OCI-M2 (cell line): ENCODE results near the gene CDKN2B-AS1.

Experiments
- DNase-seq: peaks from one replicate; lab custom pipeline; 2025; ENCODE audit not compliant: unreplicated experiment; lab: John Stamatoyannopoulos, UW

Gene CDKN2B-AS1

GRCh38 chr9:22005021-22005701 is 10.6 kb downstream of the CDKN2B-AS1 start:
- no peak for DNase-seq

DNA sequence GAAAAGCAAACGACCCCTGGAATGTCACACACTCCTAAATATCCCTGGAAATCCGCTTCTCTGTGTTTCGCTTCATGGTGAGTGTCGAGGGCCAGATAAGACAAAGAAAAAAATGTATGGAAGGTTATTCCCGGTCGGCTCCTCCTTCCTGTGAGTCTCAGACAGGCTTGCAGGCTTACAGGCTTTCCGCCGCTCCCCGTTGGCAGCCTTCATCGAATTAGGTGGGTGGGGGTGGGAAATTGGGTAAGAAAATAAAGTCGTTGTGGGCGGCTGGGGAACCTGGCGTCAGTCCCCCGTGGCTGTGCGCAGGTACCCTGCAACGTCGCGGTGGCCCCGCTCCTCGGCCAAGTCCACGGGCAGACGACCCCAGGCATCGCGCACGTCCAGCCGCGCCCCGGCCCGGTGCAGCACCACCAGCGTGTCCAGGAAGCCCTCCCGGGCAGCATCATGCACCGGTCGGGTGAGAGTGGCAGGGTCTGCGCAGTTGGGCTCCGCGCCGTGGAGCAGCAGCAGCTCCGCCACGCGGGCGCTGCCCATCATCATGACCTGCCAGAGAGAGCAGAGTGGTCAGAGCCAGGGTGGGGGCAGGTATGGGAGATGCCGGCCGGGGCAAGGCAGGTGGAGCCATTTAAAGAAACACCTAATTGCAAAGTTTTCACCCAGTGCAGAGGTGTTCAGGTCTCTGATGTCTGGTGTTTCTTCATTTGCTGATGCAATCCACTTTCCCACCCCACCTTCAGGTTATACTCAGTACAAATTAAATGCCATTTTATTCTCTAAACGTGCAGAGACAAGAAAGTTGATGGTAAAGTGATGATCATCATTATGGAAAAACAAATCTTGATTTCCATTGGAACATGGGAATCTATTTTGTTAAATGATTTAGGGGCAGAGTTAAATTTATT is 11.4 kb downstream of the CDKN2B-AS1 start:
- DNase-seq, result no peak

DNA sequence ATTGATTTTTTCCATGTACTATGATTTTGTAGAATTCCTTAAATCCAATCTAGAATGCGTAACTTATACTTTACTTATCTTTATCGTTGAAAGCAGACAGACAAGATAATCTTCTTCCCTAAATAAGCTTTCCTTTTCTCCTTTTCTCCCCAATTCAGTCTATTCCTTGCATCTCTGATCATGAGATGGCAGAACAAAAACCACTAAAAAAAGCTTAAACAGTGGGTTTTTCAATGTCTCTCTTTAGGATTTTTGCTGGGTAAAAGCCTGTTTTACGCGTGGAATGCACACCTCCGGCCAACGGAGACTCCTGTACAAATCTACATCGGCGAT is 13.8 kb downstream of the CDKN2B-AS1 start:
- DNase-seq, result peak; percentile 18

DNA sequence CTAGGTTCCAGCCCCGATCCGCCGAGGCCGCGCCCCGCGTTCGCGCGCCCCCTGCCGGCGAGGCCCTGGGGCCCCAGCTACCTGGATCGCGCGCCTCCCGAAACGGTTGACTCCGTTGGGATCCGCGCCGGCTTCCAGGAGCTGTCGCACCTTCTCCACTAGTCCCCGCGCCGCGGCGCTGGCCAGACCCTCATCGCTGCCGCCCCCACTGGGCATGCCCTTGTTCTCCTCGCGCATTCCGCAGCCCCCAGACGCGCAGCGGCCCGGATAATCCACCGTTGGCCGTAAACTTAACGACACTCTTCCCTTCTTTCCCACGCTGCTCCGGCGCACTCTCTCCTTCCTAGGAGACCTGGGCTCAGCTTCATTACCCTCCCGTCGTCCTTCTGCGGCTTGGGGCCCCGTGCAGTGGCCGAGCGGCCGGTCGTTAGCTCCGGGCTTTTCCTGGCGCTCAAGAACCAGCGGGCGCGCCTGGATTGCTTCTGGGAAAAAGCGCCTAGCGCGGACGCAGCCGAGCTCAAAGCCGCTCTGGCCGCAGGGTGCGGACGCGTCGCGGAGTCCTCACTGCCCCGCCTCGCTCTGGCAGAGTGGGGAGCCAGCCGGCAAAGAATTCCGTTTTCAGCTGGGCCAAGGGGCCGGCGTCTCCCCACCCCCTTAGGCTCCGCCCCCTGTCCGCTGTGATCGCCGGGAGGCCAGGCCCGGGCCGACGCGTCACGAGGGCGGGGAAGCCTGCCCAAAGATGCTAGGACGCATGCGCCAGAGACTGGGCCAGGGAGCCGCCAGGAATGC is 14.3 kb downstream of the CDKN2B-AS1 start, which contains the start of gene CDKN2B:
Gene CDKN2B, minus strand, starts transcription at position 589 of the 789 bp plus-strand sequence. Its CDS starts 352 bp downstream, at position 237.
- DNase-seq, result peak; percentile 60

GRCh38 chr9:22009506-22009867 is 14.9 kb downstream of the CDKN2B-AS1 start:
- DNase-seq, result no peak

GRCh38 chr9:22010866-22011625 is 16.5 kb downstream of the CDKN2B-AS1 start:
- DNase-seq, result peak; percentile 88

DNA sequence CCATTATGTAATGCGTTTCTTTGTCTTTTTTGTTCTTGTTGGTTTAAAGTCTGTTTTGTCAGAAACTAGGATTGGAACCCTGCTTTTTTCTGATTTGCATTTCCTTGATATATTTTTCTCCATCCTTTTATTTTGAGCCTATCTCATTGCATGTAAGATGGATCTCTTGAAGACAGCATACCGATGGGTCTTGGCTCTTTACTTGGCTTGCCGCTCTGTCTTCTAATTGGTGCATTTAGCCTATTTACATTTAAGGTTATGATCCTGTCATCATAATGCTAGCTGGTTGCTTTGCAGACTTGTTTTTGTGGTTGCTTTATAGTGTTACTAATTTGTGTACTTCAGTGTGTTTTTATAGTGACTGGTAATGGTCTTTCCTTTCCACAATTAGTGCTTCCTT is 27.8 kb downstream of the CDKN2B-AS1 start:
- DNase-seq, result no peak

- DNase-seq, result no peak
These were observed 32.1 kb downstream of the CDKN2B-AS1 start for GRCh38 chr9:22026696-22027095.

GRCh38 chr9:22028394-22028793 is 33.8 kb downstream of the CDKN2B-AS1 start:
- no peak for DNase-seq

- DNase-seq, result no peak
These were observed 34.6 kb downstream of the CDKN2B-AS1 start for GRCh38 chr9:22029231-22029630.

- no peak for DNase-seq
These were observed 35.6 kb downstream of the CDKN2B-AS1 start for GRCh38 chr9:22030101-22030598.

GRCh38 chr9:22031655-22032411 is 37.2 kb downstream of the CDKN2B-AS1 start:
- DNase-seq, result no peak

GRCh38 chr9:22033012-22033630 is 38.5 kb downstream of the CDKN2B-AS1 start:
- no peak for DNase-seq

DNA sequence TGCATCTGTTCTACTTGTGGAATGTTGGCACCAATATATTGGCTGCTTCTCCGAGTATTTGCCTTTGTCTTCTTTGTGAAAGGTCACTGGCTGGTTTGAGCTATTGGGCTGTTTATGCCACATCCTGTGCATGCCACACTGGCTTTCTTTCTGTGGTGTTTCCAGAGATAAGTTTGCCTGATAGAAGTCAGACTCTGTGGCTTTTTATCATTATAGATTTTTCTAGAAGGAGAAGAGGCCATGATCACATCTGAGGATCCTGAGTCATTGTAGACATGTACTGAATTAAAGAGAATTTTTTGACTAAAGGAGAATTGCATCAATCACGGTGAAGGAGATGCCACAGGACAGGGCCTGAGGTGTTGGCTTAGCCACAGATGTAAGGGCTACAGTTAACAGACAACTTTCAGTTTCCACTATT is 41.0 kb downstream of the CDKN2B-AS1 start:
- no peak for DNase-seq

- DNase-seq, result no peak
These were observed 42.5 kb downstream of the CDKN2B-AS1 start for GRCh38 chr9:22036866-22037626.

DNA sequence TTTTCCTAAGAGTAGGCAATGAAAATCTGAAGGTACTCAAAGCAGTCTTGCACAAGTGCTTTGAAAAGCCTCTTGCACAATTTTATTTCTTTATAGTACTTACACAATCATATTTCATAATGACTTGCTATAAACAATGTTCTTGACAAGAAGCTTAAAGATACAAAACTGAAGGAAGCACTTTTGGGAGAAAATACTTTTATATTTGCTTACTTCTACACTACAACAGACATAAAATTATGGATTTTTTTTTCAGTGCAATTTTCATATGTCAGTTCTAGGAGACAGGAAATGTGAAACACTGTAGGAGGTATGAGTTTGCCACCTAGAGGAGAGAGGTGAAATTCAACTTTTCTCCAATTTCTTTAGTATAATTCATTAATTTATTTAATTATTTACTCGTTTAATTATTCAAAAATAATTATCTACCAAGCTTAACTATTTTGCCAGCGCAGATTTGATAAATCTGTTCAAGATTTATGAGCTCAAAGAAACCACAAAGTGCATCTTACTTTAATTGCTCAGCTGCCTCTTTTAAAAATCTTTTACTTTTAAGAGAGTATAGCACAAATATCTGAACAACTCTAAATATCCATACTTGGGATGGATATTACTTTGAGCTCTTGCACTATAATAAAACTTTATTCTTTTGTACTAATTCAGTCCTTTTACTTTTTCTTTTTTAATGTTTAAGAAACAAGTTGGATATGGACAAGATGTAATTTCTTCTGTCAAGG is 43.5 kb downstream of the CDKN2B-AS1 start:
- no peak for DNase-seq

DNA sequence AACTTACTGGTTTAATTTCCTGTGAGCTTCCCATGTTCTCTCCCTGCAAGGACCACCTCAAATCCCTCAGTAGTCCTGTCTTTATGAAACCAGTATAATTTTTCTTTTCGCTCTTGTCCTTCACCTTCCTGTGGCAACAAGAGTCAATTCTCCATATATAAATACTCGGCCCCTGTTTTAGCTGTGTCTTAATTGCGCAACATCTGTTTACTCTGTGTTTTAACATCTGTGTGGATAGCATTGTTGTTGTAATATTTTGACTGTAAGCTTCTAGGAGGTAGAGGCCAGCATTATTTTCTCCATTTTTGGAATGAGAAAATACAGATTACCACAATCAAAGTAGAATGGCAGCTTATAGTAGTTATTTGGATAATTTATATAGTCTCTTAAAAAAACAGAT is 44.7 kb downstream of the CDKN2B-AS1 start:
- DNase-seq, result no peak

- DNase-seq, result no peak
These were observed 46.2 kb downstream of the CDKN2B-AS1 start for GRCh38 chr9:22040760-22041159.
